Activated T-cell treated with anti-CD3 and anti-CD28 coated beads, Interleukin-2, amount 50 U/mL, for 72 hours (primary cell): ENCODE data around the gene LINGO3. TPM values are rescaled to one million over a fixed set of nuclear protein-coding genes. Genes with fewer than 3 reads are reported as not detected.
"Not testable (repeated sequence)": the region's sequence is repeated elsewhere in the genome, so short reads cannot be mapped to it uniquely, and the experiment has no call there.

Source experiments
- ATAC-seq, 2 donors: fragments of 150-1000 bp; cut with Tn5 transposase; replicated peaks in 1 of 2; 2 replicates each; pipeline ENCODE4 v1.10.0; 2021; ENCODE audit warnings: moderate library complexity in 2 of 2, mild to moderate bottlenecking in 1 of 2
- DNase-seq, 2 donors: peaks; one replicate each; pipeline ENCODE4 v3.0.0; 2021 to 2022; ENCODE audit warnings: mixed read lengths in 1 of 2
- H3K27ac Mint-ChIP-seq: one replicate; pipeline ENCODE4 v1.8.0; 2022; ENCODE audit warnings: mild to moderate bottlenecking, moderate library complexity, mixed read lengths
- H3K27me3 Mint-ChIP-seq: one replicate; pipeline ENCODE4 v1.8.0; 2022; ENCODE audit warnings: low read depth, mixed read lengths
- H3K36me3 Mint-ChIP-seq, 2 donors: one replicate each; pipeline ENCODE4 v1.8.0; 2022; ENCODE audit warnings: mixed read lengths in 2 of 2, mild to moderate bottlenecking in 1 of 2; ENCODE audit not compliant: insufficient read depth in 2 of 2
- H3K4me1 Mint-ChIP-seq: one replicate; pipeline ENCODE4 v1.8.0; 2022; ENCODE audit warnings: low read depth, mixed read lengths
- H3K4me3 Mint-ChIP-seq, 2 donors: one replicate each; pipeline ENCODE4 v1.8.0; 2022; ENCODE audit warnings: mild to moderate bottlenecking in 2 of 2, mixed read lengths in 2 of 2, moderate library complexity in 2 of 2
- H3K9me3 Mint-ChIP-seq, 2 donors: one replicate each; pipeline ENCODE4 v1.8.0; 2022; ENCODE audit warnings: mixed read lengths in 2 of 2
- total RNA-seq, 2 donors: library from RNA; stranded (reverse); gene quantifications; one replicate each; pipeline ENCODE4 v1.2.3, GENCODE V29; 2022

LINGO3 gene, protein sequence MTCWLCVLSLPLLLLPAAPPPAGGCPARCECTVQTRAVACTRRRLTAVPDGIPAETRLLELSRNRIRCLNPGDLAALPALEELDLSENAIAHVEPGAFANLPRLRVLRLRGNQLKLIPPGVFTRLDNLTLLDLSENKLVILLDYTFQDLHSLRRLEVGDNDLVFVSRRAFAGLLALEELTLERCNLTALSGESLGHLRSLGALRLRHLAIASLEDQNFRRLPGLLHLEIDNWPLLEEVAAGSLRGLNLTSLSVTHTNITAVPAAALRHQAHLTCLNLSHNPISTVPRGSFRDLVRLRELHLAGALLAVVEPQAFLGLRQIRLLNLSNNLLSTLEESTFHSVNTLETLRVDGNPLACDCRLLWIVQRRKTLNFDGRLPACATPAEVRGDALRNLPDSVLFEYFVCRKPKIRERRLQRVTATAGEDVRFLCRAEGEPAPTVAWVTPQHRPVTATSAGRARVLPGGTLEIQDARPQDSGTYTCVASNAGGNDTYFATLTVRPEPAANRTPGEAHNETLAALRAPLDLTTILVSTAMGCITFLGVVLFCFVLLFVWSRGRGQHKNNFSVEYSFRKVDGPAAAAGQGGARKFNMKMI
- total RNA-seq, result not detected

GRCh38 chr19:2308114-2308556, at the start of gene LINGO3:
LINGO3 (minus strand) TSS chr19:2308154; CDS start chr19:2291776, 16,378 bp downstream.
- DNase-seq (no peak), ATAC-seq (no peak)
- Mint-ChIP-seq H3K4me1 (peaks cover 1% of the 10 kb centered on the region), H3K36me3 (peaks cover 0 to 2% of the 10 kb centered on the region in 2 donors), H3K4me3 (peak within 1 kb of the TSS; percentile 62 to 69), H3K27ac (no peak within 1 kb of the TSS), H3K27me3 (peaks cover 63% of the 10 kb centered on the region), H3K9me3 (no peaks in the 10 kb centered on the region)

- no peak overlapping the region for H3K27ac Mint-ChIP-seq
- H3K27me3 Mint-ChIP-seq, result peaks cover 6% of the 10 kb centered on the region
- no peak for ATAC-seq
Observed at GRCh38 chr19:2356036-2356646, 48.2 kb upstream of the LINGO3 start.

GRCh38 chr19:2355168-2356035, 47.4 kb upstream of the LINGO3 start:
- Mint-ChIP-seq H3K27me3 (peaks cover 2% of the 10 kb centered on the region), H3K4me3 (no peak overlapping the region), H3K27ac (no peak overlapping the region), H3K36me3 (no peaks in the 10 kb centered on the region), H3K4me1 (no peaks in the 10 kb centered on the region), H3K9me3 (no peaks in the 10 kb centered on the region)
- no peak for ATAC-seq
- DNase-seq, result no peak

More at GRCh38 chr19:2356036-2356646, 48.2 kb upstream of the LINGO3 start:
- no peak for DNase-seq
- Mint-ChIP-seq H3K9me3 (no peaks in the 10 kb centered on the region), H3K36me3 (no peaks in the 10 kb centered on the region), H3K4me1 (no peaks in the 10 kb centered on the region), H3K4me3 (no peak overlapping the region)

DNA sequence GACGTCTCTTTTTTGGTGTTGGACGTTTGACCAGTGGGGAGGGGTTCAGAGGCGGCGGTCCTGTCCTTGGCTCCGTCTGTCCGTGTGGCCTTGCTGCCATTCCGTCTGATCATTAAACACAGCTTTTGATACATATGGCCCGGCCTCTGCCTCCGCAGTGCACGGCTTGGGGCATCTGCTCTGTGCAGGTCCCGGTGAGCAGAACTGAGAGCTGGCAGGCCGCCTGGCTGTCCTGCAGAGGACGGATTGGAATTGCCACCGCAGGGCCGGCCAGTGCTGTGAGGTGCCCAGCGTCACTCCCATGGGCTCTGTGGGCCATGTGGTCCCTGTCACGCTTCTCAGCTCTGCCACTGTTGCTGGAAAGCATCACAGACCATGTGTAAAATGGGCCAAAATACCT, 46.7 kb upstream of the LINGO3 start:
- H3K27me3 Mint-ChIP-seq, result no peaks in the 10 kb centered on the region
- no peaks in the 10 kb centered on the region for H3K9me3 Mint-ChIP-seq
- no peak overlapping the region for H3K27ac Mint-ChIP-seq
- H3K4me3 Mint-ChIP-seq, result no peak overlapping the region
- ATAC-seq (no peak), DNase-seq (no peak)
- no peaks in the 10 kb centered on the region for H3K4me1 Mint-ChIP-seq
- H3K36me3 Mint-ChIP-seq, result no peaks in the 10 kb centered on the region

GRCh38 chr19:2353887-2354592, 46.1 kb upstream of the LINGO3 start:
- ATAC-seq (no peak), DNase-seq (no peak)
- Mint-ChIP-seq H3K4me3 (no peak overlapping the region), H3K9me3 (no peaks in the 10 kb centered on the region), H3K27ac (no peak overlapping the region), H3K36me3 (no peaks in the 10 kb centered on the region), H3K4me1 (no peaks in the 10 kb centered on the region), H3K27me3 (no peaks in the 10 kb centered on the region)

GRCh38 chr19:2353159-2353886, 45.4 kb upstream of the LINGO3 start:
- no peak for DNase-seq
- Mint-ChIP-seq H3K27ac (no peak overlapping the region), H3K27me3 (no peaks in the 10 kb centered on the region), H3K4me3 (no peak overlapping the region), H3K9me3 (no peaks in the 10 kb centered on the region), H3K36me3 (no peaks in the 10 kb centered on the region), H3K4me1 (no peaks in the 10 kb centered on the region)
- ATAC-seq, result no peak

DNA sequence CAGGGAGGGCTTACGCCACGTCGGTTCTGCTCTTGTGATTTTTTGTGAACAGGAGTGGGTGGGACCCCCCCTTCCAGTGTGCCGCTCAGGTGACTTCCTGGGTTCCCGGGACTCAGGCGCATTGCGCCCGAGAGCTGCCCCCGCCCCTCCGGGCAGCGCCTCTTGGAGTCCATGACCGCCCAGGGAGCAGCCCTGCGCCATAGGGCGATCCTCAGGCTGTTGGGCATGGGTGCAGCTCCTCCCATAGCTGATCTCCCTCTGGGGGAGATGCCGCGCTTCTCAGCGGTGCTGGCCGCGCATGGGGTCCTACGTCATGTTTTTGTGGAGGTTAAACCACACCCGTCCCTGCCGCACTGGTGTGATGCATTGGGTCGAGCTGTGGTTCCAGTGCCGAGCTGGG, 44.2 kb upstream of the LINGO3 start:
- Mint-ChIP-seq H3K27ac (no peak overlapping the region), H3K4me1 (no peaks in the 10 kb centered on the region), H3K4me3 (no peak overlapping the region), H3K27me3 (no peaks in the 10 kb centered on the region), H3K36me3 (no peaks in the 10 kb centered on the region), H3K9me3 (no peaks in the 10 kb centered on the region)
- ATAC-seq, result no peak
- no peak for DNase-seq

- Mint-ChIP-seq H3K27me3 (no peaks in the 10 kb centered on the region), H3K27ac (no peak overlapping the region), H3K9me3 (no peaks in the 10 kb centered on the region), H3K4me3 (no peak overlapping the region), H3K36me3 (no peaks in the 10 kb centered on the region), H3K4me1 (no peaks in the 10 kb centered on the region)
- ATAC-seq (no peak), DNase-seq (no peak)
Observed at GRCh38 chr19:2351591-2351990, 43.6 kb upstream of the LINGO3 start.

DNA sequence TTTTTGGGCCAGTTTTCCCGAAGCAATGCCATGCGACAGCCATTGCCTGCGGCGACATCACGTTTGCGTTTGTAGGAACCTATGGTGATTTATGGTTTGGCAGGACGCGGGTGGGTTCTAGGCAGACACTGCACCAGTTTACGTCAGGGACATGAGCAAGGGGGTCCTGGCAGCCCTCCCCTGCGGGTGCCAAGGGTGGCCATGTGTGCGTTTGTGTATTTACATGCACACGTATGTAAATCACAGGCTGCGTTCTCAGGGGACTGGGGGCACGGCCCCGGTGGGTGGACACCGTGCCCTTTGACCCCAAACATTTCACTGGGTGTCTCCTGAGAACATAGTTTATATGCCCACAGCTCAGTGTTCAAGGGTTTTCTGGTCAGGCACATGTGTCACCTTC, 42.7 kb upstream of the LINGO3 start:
- Mint-ChIP-seq H3K36me3 (peaks cover 0 to 1% of the 10 kb centered on the region in 2 donors), H3K27me3 (no peaks in the 10 kb centered on the region), H3K9me3 (no peaks in the 10 kb centered on the region), H3K4me1 (no peaks in the 10 kb centered on the region), H3K27ac (no peak overlapping the region), H3K4me3 (no peak overlapping the region)
- no peak for ATAC-seq
- no peak for DNase-seq

DNA sequence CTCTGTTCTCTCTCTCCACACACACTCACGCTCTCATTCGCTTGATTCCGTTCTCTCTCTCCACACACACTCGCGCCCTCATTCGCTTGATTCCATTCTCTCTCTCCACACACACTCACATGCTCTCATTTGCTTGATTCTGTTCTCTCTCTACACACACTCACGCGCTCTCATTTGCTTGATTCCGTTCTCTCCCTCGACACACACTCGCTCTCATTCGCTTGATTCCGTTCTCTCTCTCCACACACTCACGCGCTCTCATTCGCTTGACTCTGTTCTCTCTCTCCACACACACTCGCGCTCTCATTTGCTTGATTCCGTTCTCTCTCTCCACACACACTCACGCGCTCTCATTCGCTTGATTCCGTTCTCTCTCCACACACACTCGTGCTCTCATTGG, 41.9 kb upstream of the LINGO3 start:
- H3K4me3 Mint-ChIP-seq, H3K4me1 Mint-ChIP-seq, H3K27ac Mint-ChIP-seq, H3K27me3 Mint-ChIP-seq, H3K36me3 Mint-ChIP-seq, DNase-seq, ATAC-seq, H3K9me3 Mint-ChIP-seq: not testable (repeated sequence)

DNA sequence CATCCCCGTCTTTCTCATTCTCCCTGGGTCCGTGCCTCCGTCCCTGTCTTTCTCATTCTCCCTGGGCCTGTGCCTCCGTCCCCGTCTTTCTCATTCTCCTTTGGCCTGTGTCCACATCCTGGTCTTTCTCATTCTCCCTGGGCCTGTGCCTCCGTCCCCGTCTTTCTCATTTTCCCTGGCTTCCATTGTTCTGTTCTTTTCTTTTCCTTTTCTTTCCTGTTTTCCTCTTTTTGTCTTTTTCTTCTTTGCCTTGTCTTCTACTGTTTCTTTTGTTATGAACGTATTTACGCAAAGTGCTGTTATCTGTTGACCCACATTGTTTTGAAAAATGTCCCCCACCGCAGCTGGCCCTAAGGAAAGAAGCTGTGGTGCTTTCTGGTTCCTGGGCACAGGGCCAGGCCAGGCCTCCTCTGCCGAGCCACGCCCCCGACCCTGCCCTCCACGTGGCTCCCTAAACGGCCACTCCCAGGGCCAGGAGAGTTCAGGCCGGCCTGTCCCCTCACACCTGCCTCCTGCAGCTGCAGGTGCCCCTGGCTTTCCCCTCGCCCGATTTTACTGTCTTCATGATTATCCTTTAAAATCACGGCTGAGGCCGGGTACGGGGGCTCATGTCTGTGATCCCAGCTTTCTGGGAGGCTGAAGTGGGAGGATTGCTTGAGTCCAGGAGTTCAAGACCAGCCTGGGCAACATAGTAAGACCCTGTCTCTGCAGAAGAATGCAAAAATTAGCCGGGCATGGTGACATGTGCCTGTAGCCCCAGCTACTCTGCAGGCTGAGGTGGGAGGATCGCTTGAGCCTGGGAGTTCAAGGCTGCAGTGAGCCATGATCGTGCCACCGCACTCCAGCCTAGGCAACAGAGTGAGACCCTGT, 38.1 kb upstream of the LINGO3 start:
- no peak for ATAC-seq
- no peaks in the 10 kb centered on the region for H3K4me1 Mint-ChIP-seq
- no peak overlapping the region for H3K4me3 Mint-ChIP-seq
- no peak for DNase-seq
- peaks cover 0 to 1% of the 10 kb centered on the region in 2 donors for H3K36me3 Mint-ChIP-seq
- H3K9me3 Mint-ChIP-seq, result no peaks in the 10 kb centered on the region
- no peaks in the 10 kb centered on the region for H3K27me3 Mint-ChIP-seq
- no peak overlapping the region for H3K27ac Mint-ChIP-seq
